ENCODE data around the gene SENP6. TPM values are rescaled to one million over a fixed set of nuclear protein-coding genes. Genes with fewer than 3 reads are reported as not detected.

The SENP6 gene
- total and polyA plus RNA-seq, 4 donors = 12.2 to 42.3 (median 26.8) TPM

GRCh38 chr6:75666592-75666991 lies 64.9 kb downstream of the SENP6 start:
- Histone ChIP-seq H3K27ac (ENCODE audit: low read depth in 1 of 2, low read length in 2 of 2) (no peak overlapping the region), H3K9me3 (ENCODE audit: control insufficient read depth in 4 of 4, low read length in 3 of 4) (no peaks in the 10 kb centered on the region), H3K4me1 (ENCODE audit: control insufficient read depth in 4 of 4, insufficient read depth in 4 of 4, low read length in 3 of 4) (no peaks in the 10 kb centered on the region), H3K27me3 (ENCODE audit: control insufficient read depth in 4 of 4, insufficient read depth in 4 of 4, low read length in 3 of 4) (no peaks in the 10 kb centered on the region), H3K36me3 (ENCODE audit: control insufficient read depth in 4 of 4, insufficient read depth in 3 of 4, low read depth in 1 of 4, low read length in 3 of 4) (peaks cover 1 to 40% (median 26%) of the 10 kb centered on the region in 4 donors), H3K9ac (ENCODE audit: low read depth in 1 of 2, low read length in 2 of 2) (no peak overlapping the region), H3K4me3 (ENCODE audit: low read depth in 1 of 3, low read length in 3 of 3) (no peak overlapping the region)
- no peak for DNase-seq (ENCODE audit: low spot score)
- no peak for TF ChIP-seq REST (IDR thresholded peaks at IDR 0.05)
- no peak for TF ChIP-seq YY1 (IDR thresholded peaks at IDR 0.05)
- no peak for TF ChIP-seq CTCF (IDR thresholded peaks at IDR 0.05; ENCODE audit: low read depth, low read length, missing input control)
- TF ChIP-seq ATF3 (IDR thresholded peaks at IDR 0.05) = no peak
- TF ChIP-seq NR2F2 (IDR thresholded peaks at IDR 0.05) = no peak
- TF ChIP-seq SP1 (IDR thresholded peaks at IDR 0.05) = no peak
- no peak for TF ChIP-seq RAD21 (IDR thresholded peaks at IDR 0.05)
- no peak for TF ChIP-seq ZBTB33 (IDR thresholded peaks at IDR 0.05)
- TF ChIP-seq EGR1 (IDR thresholded peaks at IDR 0.05; ENCODE audit: low read depth in 2 of 2) = no peak
- no peak for TF ChIP-seq TAF1 (conservative IDR thresholded peaks at IDR 0.05)
- TF ChIP-seq GABPA (IDR thresholded peaks at IDR 0.05 in 1 of 2, conservative IDR thresholded peaks at IDR 0.05 in 1 of 2) = no peak
- TF ChIP-seq HNF4G (IDR thresholded peaks at IDR 0.05) = no peak
- no peak for TF ChIP-seq HNF4A (conservative IDR thresholded peaks at IDR 0.05)
- TF ChIP-seq FOXA1 (IDR thresholded peaks at IDR 0.05) = no peak
- no peak for TF ChIP-seq MAX (IDR thresholded peaks at IDR 0.05)
- TF ChIP-seq JUND (IDR thresholded peaks at IDR 0.05) = no peak
- WGBS = 96% methylated on average over 4 of the region's 4 CpGs

- peaks cover 4 to 36% (median 20%) of the 10 kb centered on the region in 4 donors for H3K36me3 ChIP-seq (ENCODE audit: control insufficient read depth in 4 of 4, insufficient read depth in 3 of 4, low read depth in 1 of 4, low read length in 3 of 4)
- no peaks in the 10 kb centered on the region for H3K4me1 ChIP-seq (ENCODE audit: control insufficient read depth in 4 of 4, insufficient read depth in 4 of 4, low read length in 3 of 4)
- no peak overlapping the region for H3K9ac ChIP-seq (ENCODE audit: low read depth in 1 of 2, low read length in 2 of 2)
- no peak for TF ChIP-seq NR2F2 (IDR thresholded peaks at IDR 0.05)
- TF ChIP-seq YY1 (IDR thresholded peaks at IDR 0.05) = no peak
- peak in 1 of 2 donors; percentile 15 for TF ChIP-seq HNF4A (conservative IDR thresholded peaks at IDR 0.05)
- H3K27me3 ChIP-seq (ENCODE audit: control insufficient read depth in 4 of 4, insufficient read depth in 4 of 4, low read length in 3 of 4) = no peaks in the 10 kb centered on the region
- 81% methylated on average over 8 of the region's 8 CpGs for WGBS
- no peak for DNase-seq (ENCODE audit: low spot score)
- no peak overlapping the region for H3K27ac ChIP-seq (ENCODE audit: low read depth in 1 of 2, low read length in 2 of 2)
- H3K4me3 ChIP-seq (ENCODE audit: low read depth in 1 of 3, low read length in 3 of 3) = no peak overlapping the region
- H3K9me3 ChIP-seq (ENCODE audit: control insufficient read depth in 4 of 4, low read length in 3 of 4) = no peaks in the 10 kb centered on the region
Observed at GRCh38 chr6:75673884-75674283, 72.2 kb downstream of the SENP6 start.

Measured in liver (tissue), 9 donors.